GM21825 (cell line): ENCODE measurements around the gene CMTM2.

Source experiments
- ATAC-seq: cut with Tn5 transposase; IDR thresholded peaks from one replicate; pipeline ENCODE4 v1.9.1; 2021; ENCODE audit warnings: mild to moderate bottlenecking, moderate library complexity; ENCODE audit not compliant: unreplicated experiment

CMTM2 gene

GRCh38 chr16:66578651-66579531 is at the start of gene CMTM2:
Gene CMTM2 (plus strand): TSS chr16:66579463. CDS start chr16:66579608, 145 bp downstream.
- ATAC-seq, result no peak

GRCh38 chr16:66529475-66529874 is 49.8 kb upstream of the CMTM2 start:
- ATAC-seq, result no peak

GRCh38 chr16:66534376-66534799 is 44.9 kb upstream of the CMTM2 start:
- ATAC-seq, result no peak

GRCh38 chr16:66536525-66536924 is 42.7 kb upstream of the CMTM2 start:
- ATAC-seq, result no peak

- no peak for ATAC-seq
Measured at GRCh38 chr16:66537236-66537635, 42.0 kb upstream of the CMTM2 start.

GRCh38 chr16:66538910-66539309 is 40.4 kb upstream of the CMTM2 start:
- no peak for ATAC-seq

GRCh38 chr16:66539623-66540469 is 39.4 kb upstream of the CMTM2 start:
- ATAC-seq, result no peak

GRCh38 chr16:66541388-66542355 is 37.6 kb upstream of the CMTM2 start:
- ATAC-seq, result no peak

GRCh38 chr16:66542396-66542795 is 36.9 kb upstream of the CMTM2 start:
- ATAC-seq, result no peak

- no peak for ATAC-seq
Measured at GRCh38 chr16:66543541-66543940, 35.7 kb upstream of the CMTM2 start.

- no peak for ATAC-seq
Measured at GRCh38 chr16:66544016-66544757, 35.1 kb upstream of the CMTM2 start.

GRCh38 chr16:66547101-66547989 is 31.9 kb upstream of the CMTM2 start:
- ATAC-seq, result no peak

- no peak for ATAC-seq
Measured at GRCh38 chr16:66548068-66548467, 31.2 kb upstream of the CMTM2 start.

GRCh38 chr16:66548868-66549267 is 30.4 kb upstream of the CMTM2 start:
- no peak for ATAC-seq

GRCh38 chr16:66549284-66550131 is 29.8 kb upstream of the CMTM2 start, which contains the start of gene TK2:
Gene TK2 (minus strand): TSS chr16:66550122. CDS start chr16:66550061, 61 bp downstream.
- ATAC-seq, result no peak

- no peak for ATAC-seq
Measured at GRCh38 chr16:66551348-66551759, 27.9 kb upstream of the CMTM2 start.

- no peak for ATAC-seq
Measured at GRCh38 chr16:66551788-66552285, 27.4 kb upstream of the CMTM2 start.
